Glutamatergic neuron (in vitro differentiated cells): ENCODE data around the gene HES1. TPM values are rescaled to one million over a fixed set of nuclear protein-coding genes. Genes with fewer than 3 reads are reported as not detected.

Experiments
- DNase-seq: peaks from one replicate; pipeline ENCODE4 v3.0.0; 2022
- H3K27ac Mint-ChIP-seq: one replicate; pipeline ENCODE4 v1.8.0; 2020; ENCODE audit warnings: mild to moderate bottlenecking, mixed read lengths, inconsistent platforms; ENCODE audit not compliant: unreplicated experiment
- H3K27me3 Mint-ChIP-seq: one replicate; pipeline ENCODE4 v1.8.0; 2020; ENCODE audit warnings: mild to moderate bottlenecking, moderate library complexity, mixed read lengths, inconsistent platforms; ENCODE audit not compliant: unreplicated experiment
- H3K36me3 Mint-ChIP-seq: one replicate; pipeline ENCODE4 v1.8.0; 2020; ENCODE audit warnings: mild to moderate bottlenecking, mixed read lengths, inconsistent platforms; ENCODE audit not compliant: unreplicated experiment
- H3K4me1 Mint-ChIP-seq: one replicate; pipeline ENCODE4 v1.8.0; 2020; ENCODE audit warnings: mild to moderate bottlenecking, low read depth, mixed read lengths, inconsistent platforms; ENCODE audit not compliant: unreplicated experiment
- H3K4me3 Mint-ChIP-seq: one replicate; pipeline ENCODE4 v1.8.0; 2020; ENCODE audit warnings: mild to moderate bottlenecking, mixed read lengths, inconsistent platforms; ENCODE audit not compliant: unreplicated experiment
- H3K9me3 Mint-ChIP-seq: one replicate; pipeline ENCODE4 v1.8.0; 2020; ENCODE audit warnings: mild to moderate bottlenecking, moderate library complexity, mixed read lengths, inconsistent platforms; ENCODE audit not compliant: unreplicated experiment
- total RNA-seq: library from RNA; stranded (reverse); fragmentation: NEBNext Ultra II Directional; extraction: Animal tissue kit (Norgen Biotek cat#: 25700); gene quantifications from one replicate; pipeline ENCODE4 v1.2.1, GENCODE V29; 2021; ENCODE audit not compliant: unreplicated experiment
- TF ChIP-seq, protein P1 (sequence below): fragments of 200-600 bp; sonication (generic); IDR thresholded peaks from one replicate; pipeline ENCODE4 v1.5.0; 2021; ENCODE audit not compliant: partially characterized antibody, unreplicated experiment

Gene HES1
- total RNA-seq, 1 donor from 2014 or later, result 0.34 TPM

DNA sequence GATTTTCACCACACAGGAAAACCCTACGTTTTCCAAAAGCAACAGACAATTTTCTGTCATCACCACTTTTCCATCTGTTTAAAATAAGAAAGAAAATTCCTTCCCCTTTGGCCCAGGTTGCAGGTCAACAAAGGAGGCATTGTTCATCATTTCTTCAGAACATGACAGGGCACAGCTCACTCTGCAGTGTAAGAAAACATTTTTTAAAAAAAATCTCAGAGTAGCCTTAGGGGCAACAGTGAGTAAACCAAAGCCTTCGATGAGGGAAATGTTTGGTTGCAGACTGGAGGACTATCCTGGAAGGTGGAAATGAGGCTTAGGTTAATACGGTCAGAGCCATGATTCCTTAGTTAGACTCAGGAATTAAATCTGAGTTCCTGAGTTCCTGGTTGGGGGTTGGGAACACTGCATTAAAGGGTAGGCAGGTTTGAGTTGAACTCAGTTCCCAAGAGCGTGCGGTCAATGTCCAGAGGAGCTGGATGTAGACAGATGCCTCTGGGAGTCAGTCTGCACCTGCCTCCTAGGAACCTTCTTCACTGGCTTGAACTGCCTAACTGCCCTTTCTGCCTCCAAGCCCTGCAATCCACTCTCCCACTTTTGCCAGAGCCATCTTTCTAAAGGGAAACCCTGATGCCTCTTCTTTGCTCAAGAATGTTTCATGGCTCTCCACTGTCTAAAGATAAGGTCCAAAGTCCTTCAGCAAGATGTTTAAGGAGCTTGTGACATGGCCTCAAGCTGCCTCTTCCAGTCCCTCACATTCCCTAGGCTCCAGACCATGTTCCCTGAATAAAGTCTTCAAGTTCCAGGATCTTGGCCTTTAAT lies 3.3 kb upstream of the HES1 start:
- H3K36me3 Mint-ChIP-seq, result no peaks in the 10 kb centered on the region
- no peak overlapping the region for H3K27ac Mint-ChIP-seq
- peaks cover 31% of the 10 kb centered on the region for H3K4me1 Mint-ChIP-seq
- no peak for DNase-seq
- TF ChIP-seq, protein P1, sequence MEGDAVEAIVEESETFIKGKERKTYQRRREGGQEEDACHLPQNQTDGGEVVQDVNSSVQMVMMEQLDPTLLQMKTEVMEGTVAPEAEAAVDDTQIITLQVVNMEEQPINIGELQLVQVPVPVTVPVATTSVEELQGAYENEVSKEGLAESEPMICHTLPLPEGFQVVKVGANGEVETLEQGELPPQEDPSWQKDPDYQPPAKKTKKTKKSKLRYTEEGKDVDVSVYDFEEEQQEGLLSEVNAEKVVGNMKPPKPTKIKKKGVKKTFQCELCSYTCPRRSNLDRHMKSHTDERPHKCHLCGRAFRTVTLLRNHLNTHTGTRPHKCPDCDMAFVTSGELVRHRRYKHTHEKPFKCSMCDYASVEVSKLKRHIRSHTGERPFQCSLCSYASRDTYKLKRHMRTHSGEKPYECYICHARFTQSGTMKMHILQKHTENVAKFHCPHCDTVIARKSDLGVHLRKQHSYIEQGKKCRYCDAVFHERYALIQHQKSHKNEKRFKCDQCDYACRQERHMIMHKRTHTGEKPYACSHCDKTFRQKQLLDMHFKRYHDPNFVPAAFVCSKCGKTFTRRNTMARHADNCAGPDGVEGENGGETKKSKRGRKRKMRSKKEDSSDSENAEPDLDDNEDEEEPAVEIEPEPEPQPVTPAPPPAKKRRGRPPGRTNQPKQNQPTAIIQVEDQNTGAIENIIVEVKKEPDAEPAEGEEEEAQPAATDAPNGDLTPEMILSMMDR, result no peak
- H3K9me3 Mint-ChIP-seq, result peaks cover 7% of the 10 kb centered on the region
- H3K4me3 Mint-ChIP-seq, result peak overlapping the region; percentile 64
- peaks cover 18% of the 10 kb centered on the region for H3K27me3 Mint-ChIP-seq

DNA sequence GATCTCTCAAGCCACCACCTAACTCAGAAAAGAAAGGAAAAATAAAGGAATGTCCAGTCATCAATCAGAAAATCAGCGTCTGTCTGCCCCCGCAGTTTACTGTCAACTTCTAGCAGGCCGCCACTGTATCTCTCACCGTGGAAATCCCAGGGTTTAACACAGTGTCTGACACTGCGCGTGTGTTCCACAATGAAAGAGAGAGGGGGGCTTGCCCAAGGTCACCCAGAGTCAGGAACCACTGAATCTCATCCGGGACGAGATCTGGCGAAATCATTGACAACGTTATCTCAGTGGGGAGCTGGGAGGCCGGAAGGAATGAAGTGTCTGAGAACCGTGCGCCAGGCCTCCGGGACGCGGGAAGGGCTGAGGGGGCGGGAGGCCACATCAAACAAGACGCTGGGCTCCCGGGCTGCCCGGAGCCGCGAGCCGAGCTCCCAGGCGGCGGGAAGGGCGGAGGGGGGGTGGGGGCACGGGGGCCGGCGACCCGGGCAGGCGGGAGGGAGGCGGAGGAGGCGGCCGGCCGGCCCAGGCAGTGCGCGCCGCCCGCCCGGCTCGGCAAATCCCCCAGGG lies 2.2 kb upstream of the HES1 start:
- no peak for DNase-seq
- TF ChIP-seq, protein P1, result no peak
- H3K27ac Mint-ChIP-seq, result peak overlapping the region; percentile 3

DNA sequence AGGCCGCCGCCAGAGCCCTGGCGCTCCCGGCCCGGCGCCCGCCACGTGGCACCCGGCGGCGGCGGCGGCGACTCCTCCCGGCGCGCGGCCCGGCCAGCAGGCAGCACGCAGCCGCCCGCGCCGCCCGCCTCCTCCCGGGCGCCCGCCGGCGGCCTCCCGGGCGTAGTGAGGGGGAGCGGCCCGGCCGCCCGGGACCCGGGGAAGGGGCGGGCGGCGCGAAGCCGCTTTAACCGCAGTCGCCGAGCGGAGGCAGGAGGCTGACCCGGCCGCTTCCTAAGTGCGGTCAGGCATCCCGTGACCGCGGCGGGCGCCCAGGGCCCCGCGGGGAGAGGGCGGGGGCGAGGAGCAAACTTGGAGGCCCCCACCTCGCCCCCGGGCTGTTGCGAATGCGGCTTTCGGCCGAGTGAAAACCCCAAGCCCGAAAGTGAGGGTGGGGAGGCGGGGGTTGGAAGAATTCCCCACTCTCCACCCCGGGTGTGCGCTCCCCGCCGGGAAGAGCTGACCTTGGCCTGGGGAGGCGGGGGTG lies 1.7 kb upstream of the HES1 start:
- H3K9me3 Mint-ChIP-seq, result peaks cover 4% of the 10 kb centered on the region
- H3K4me3 Mint-ChIP-seq, result no peak overlapping the region
- no peaks in the 10 kb centered on the region for H3K36me3 Mint-ChIP-seq
- H3K27ac Mint-ChIP-seq, result no peak overlapping the region
- peaks cover 16% of the 10 kb centered on the region for H3K27me3 Mint-ChIP-seq
- DNase-seq, result peak; percentile 67
- peaks cover 31% of the 10 kb centered on the region for H3K4me1 Mint-ChIP-seq
- TF ChIP-seq, protein P1, result no peak

More for the DNA sequence above, 2.2 kb upstream of the HES1 start:
- Mint-ChIP-seq H3K4me1 (peaks cover 31% of the 10 kb centered on the region), H3K36me3 (no peaks in the 10 kb centered on the region), H3K27me3 (peaks cover 16% of the 10 kb centered on the region), H3K4me3 (peak overlapping the region; percentile 64), H3K9me3 (peaks cover 4% of the 10 kb centered on the region)

DNA sequence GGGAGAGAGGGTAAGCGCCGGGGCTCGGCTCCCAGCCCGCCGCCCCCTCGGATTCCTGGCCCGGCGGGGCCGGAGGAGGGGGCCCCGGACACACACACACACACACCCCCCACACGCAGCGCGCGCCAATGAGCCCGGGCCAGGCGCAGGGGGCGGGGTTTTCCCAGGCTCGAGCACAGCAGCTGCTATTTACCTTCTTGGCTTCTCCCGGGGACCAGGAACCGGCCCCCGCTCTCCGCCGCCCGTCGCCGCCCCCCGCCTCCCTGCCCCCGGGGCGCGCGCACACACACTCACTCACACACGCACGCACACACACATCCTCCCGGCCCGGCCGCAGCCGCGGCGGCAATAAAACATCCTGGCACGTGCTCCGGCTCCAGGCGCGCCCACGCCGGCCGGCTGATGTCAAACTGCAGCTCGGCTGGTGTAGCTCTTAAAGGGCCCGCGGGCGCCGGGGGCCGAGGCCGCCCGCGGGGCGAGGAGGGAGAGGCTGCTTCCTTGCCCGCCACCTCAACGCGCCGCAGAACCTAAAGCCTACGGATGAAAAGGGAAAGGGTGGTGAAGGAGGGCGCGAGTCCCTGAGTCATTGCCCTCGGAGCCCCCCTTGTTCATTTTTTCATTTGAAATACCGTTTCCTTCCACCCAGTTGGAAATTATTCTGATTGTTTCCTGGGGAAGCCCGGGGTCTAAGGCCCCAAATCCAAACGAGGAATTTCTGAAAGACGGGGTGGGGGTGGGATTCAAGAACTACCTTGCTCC lies 1.0 kb upstream of the HES1 start:
- Mint-ChIP-seq H3K27ac (no peak overlapping the region), H3K9me3 (peaks cover 4% of the 10 kb centered on the region), H3K36me3 (no peaks in the 10 kb centered on the region), H3K4me3 (peak overlapping the region; percentile 90), H3K4me1 (peaks cover 32% of the 10 kb centered on the region), H3K27me3 (peaks cover 20% of the 10 kb centered on the region)
- peak; percentile 80 for DNase-seq
- TF ChIP-seq, protein P1, result no peak
